GM19035 (cell line): ENCODE results near the gene TMEM167B.
A peak's percentile ranks its signal among the peaks of the same experiment; 100 is the strongest.
"Not testable (repeated sequence)": the region's sequence is repeated elsewhere in the genome, so short reads cannot be mapped to it uniquely, and the experiment has no call there.

Experiments
- ATAC-seq: cut with Tn5 transposase; IDR thresholded peaks from one replicate; pipeline ENCODE4 v1.9.1; 2021; ENCODE audit not compliant: unreplicated experiment

Gene TMEM167B

DNA sequence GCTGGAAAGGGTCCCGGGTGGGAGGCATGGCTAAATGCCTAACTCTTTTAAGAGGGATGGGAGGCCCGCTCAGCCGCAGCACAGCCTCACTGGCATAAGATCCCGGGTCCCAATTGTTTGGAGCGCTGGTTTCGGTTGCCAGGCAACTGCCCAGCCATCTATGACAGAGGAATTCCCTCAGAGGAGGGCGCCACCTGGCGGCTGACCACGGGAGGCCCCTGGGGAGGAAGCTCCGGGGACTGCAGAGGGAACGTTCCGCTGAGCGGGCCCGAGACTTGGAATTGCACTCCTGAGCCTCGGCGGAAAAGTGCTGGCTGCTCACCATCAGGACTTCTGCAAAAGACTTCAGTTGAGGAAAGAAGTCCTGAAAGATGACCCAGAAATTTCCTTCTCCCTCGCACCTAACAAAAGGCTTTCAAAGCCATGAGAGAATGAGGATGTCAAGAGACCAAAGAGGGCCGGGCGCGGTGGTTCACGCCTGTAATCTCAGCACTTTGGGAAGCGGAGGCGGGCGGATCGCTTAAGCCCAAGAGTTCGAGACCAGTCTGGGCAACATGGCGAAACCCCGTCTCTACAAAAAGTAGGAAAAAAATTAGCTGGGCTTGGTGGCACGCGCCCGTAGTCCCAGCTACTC lies 22.2 kb downstream of the TMEM167B start:
- ATAC-seq: peak; percentile 71

DNA sequence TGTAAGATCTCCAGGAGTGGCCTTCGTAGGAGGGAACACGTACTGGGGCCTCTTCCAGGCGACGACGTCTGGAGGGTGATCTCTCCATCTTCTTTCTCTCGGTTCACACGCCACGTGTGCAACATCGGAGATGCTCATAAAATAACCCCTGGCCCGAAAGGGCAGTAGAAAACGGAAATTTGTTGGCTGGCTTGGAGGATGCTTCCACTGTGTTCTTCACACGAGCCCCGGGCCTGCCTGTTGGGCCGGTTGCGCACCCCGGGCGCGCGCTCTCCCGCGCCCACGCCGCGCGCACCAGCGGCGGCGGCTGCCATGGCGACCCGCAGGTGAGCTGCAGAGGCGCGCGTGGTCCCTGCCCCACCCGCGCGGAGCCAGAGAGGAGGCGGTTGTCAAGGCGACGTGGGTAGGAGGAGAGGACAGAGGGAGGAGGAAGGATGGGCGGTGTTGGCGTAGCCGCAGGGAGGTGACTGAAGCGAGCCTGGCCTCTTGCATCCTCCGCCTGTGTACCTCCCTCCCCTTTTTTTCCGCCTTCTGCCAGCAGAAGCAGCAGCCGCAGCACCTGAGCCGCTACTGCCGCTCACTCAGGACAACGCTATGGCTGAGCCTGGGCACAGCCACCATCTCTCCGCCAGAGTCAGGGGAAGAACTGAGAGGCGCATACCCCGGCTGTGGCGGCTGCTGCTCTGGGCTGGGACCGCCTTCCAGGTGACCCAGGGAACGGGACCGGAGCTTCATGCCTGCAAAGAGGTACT lies 23.2 kb downstream of the TMEM167B start, which contains the start of gene ELAPOR1:
Gene ELAPOR1 (plus strand): TSS at position 526 of the 752 bp plus-strand sequence. CDS start 69 bp downstream, at position 595.
- peak; percentile 50 for ATAC-seq

DNA sequence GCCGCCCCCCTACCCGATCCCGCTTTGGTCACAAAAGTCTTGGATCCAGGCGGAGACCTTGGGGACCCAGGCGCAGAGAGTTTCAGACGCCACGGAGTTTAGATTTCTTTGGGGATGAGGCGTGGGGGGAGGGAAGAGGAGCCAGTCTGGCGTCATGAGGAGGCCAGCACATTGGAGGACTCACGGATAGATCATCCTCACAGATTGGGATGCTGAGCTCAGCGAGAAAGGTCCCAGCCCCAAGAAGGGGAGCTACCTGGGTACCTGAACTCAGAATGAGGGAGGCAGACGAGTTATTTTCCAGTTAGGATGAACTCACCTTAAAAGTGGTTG lies 23.7 kb downstream of the TMEM167B start:
- no peak for ATAC-seq

DNA sequence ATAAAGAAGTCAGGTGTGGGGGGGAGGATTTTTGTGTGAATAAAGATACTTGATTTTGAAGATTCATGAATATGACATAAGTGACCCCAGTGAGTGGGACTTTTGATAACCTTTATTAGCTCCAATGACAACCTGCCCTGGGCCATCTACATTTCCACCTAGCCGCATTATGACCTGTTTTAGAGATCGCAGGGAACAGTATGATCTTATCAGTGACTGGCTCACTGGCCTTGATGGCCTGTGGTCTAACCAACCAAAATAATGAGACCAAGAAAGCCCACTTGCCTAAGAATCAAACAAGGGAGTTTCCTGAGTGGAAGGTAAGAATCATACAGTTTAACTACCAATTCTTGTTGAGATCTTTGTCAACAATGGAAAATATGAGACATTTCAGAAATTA lies 25.1 kb downstream of the TMEM167B start:
- no peak for ATAC-seq

DNA sequence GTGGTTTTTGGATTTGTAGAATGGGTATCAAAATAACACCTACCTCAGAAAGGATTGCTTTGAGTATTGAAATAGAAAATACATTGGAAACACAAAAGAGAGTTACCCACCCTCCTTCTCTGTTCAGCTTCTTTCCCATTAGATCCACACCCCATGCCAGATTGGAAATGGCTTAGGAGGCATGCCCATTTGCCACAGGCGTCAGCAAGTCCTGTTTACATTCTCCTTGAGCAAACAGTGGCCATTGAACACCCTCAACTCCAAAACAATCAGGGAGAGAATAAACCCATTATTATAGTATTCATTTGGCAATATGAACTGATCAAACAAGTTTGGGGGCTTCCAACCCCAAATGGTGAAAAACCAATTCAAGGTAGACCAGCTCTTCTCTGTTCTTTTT lies 25.7 kb downstream of the TMEM167B start:
- no peak for ATAC-seq

DNA sequence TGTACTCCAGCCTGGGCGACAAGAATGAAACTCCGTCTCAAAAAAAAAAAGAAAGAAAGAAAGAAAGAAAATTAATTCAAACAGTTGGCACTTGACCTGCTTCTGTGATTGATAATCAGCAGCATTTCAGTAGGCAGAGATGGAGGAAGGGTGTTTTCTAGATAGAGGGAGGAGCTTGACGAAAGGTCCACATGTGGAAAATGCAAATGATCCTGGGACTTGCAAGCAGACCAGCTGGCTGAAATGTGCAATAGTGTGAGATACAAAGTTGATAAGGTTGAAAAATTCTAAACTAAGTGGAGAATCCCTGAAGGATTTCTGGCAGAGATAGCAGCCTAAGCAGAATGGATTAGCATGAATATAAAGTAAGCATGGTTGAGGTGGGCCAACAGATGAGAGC lies 27.5 kb downstream of the TMEM167B start:
- ATAC-seq: no peak

DNA sequence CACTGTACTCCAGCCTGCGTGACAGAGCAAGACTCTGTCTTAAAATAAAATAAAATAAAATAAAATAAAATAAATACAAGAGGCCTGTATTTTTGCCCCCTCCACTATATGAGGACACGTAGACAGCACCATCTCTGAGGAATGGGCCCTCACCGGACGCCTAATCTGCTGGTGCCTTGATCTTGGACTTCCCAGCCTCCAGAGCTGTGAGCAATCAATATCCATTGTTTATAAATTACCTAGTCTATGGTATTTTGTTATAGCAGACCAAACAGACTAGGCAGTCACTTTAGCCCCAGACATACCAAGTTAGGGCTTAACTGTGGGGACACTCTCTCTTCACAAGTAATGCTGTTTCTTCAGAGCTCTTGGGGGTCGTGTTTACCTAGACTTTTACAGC lies 29.8 kb downstream of the TMEM167B start:
- no peak for ATAC-seq

DNA sequence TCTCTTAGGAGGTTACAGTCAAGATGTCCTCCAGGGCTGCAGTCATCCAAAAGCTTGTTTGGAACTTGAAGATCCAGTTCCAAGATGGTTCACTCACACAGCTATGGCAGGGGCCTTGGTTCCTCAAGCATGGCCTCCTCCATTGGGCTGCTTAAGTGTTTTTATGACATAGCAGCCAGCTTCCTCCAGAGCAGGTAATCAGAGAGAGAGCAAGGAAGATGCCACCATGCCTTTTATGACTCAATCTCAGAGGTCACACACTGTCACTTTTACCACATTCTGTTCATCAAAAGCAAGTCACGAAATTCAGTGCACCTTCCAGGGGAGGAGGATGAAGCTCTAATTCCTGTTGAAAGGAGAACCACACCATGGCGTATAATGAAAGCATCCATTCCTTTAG lies 40.5 kb downstream of the TMEM167B start:
- no peak for ATAC-seq

DNA sequence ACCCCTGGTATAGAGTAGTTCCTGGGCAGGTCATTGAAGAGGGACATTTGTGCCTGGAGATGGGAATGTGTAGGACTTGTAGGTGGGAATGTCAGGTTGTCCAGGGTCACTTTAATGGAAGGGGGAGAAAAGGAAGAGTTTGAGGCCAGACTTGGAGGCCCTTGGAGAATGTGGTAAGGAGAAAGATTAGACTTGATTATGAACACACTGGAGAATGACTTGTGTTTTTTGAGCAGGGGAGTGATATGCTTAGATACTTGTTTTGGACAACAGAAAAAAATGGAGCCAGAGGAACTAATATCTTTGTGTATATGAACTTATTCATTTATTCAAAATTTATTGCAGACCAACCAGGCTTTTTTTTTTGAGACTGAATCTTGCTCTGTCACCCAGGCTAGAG lies 41.2 kb downstream of the TMEM167B start:
- ATAC-seq: no peak

DNA sequence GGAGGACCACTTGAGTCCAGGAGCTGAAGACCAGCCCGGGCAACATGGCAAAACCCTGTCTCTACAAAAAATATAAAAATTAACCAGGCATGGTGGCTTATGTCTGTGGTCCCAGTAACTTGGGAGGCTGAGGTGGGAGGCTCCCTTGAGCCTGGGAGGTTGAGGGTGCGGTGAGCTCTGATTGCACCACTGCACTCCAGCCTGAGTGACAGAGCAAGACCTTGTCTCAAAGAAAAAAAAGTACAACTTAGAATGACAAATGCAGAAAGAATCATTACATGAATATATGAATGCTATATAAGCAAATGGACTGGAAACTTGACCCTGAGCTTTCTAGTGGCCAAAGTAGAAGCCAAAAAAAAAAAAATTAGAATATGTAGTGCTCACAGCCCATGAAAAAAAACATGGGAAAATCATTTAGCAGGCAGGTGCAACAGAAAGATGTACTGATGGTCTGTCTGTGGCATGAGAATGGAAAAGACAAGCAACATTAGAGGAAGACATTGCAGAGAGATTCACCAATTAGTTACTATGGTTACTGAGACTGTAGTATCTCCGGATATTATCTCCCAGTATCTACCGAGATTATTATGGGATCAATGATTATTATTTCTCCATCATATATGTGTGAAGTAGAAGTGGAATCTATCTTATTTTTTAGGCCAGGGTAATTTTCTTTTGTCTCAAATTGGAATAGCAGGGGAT lies 42.6 kb downstream of the TMEM167B start:
- ATAC-seq: no peak

DNA sequence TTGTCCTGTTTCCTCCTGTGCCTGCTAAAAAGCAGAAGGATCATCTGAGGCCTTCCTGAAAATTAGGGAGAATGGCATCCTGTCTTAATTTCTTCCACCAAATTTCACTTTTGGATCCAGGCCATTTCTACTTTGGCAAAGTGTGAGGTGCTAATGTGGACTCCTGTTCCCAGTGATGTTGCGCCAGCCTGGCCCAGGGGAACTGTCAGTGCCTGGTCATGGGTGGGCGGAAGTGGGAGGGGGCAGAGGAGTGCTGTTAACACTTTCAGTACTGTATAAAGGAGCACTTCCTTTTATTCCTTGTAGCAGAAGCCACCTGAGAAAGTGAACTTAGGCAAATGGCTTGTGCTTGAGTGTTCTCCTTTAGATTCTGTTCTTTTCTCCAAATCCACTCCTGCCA lies 43.3 kb downstream of the TMEM167B start:
- no peak for ATAC-seq

DNA sequence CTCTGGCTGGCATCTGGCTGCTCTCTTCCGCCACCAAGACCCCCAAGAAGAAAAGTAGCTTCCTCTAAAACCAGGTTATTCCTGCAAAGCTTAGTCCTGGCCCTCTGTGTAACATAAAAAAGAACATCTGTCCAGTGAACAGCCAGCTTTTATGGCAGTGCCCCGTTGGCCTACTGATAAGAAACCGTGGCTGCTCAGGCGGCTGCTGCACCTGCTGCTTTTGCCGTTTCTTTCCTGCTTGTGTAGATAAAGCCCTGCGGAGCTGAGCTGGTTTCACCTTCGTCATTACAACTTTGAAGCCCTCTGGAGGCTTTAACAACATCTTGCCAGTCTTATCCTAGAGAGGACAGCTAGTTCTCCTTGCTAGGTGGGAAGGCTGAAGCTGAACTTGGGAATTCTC lies 43.9 kb downstream of the TMEM167B start:
- no peak for ATAC-seq

DNA sequence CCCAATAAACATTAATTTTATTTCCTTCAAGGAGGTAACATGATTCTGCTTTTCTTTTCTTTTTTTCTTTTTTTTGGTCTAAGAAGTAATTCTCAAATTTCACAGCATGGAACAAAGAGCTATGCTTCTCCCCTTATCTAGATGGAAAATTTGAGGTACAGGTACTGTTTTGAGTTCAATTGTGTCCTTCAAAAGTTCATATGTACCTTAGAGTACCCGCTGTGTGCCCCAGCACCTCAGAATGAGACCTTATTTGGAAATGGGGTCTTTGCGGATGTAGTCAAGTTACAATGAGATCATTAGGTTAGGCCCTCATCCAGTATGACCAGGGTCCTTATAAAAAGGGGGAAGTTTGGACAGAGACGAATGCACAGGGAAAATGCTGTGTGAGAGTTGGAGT lies 45.4 kb downstream of the TMEM167B start:
- no peak for ATAC-seq

DNA sequence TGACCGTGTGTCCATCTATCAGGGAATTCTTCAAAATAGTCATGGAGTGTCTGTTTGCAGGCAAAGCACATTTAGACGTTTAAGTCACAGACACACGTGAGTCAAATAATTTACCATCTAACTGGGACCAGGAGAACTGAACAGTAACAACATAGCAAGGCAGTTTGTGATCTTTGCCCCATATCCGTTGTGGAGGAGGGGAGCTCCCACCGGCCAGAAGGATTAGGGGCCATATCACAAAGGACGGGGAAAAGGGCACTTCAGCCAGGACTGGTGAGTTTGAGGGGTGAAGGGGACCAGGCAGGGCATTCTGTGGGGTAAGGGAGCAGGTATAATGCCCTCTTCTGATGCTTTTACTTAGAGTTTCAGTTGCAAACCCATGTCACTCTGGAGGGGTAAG lies 46.2 kb downstream of the TMEM167B start:
- ATAC-seq: no peak

DNA sequence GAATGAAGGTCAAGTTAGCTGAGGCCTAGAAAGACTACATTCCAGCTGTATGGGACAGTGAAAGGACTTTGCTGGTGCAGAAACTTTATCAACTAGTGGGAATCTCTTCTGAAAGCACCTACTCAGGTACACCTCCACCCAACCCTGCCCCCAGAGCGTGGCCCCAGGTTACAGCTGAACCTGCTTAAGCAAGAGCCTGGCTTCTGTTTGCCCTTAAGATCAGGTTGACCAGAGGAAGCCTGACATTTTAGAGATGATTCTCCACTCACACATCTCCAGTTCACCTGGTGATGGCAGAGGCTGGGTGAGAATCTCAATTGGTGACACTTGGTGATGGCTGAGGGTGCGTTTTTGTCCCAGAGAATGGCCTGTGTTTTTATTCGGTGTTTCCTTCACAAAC lies 47.4 kb downstream of the TMEM167B start:
- no peak for ATAC-seq

DNA sequence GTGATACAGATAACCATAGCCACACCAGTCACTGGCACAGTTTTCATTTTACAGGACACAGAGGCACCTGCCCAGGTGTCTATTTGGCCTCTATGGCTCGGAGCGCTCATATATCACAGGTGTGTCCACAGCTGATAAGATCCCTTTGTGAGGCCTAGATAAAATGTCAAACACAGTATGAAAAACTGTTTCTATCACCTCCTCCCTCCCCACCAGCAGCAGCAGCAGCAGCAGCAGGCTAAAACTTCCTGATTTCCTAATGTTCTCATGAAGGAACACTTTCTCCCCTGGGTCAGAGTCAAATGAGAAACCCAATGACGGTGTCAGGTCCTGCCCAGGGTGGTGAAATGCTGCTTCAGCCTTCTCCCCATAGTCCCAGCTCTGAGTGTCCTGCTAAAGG lies 47.8 kb downstream of the TMEM167B start:
- no peak for ATAC-seq

DNA sequence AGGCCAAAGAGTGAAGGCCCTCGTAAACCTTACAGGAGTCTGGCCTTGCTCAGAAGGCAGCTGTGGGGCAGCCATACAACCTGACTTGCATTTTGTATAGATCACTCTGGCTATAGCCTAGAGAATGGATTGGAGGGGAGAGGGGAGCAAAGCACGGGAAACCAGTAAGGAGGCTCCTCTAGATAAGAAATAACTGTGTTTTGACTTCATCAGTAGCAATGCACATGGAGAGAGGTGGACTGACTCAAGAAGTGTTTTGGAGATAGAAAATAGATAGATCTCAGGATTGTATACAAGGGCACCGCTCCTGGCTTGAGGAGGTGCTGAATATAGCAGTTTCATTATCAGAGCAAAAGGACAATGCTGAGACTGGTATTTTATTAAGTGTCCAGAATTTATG lies 49.8 kb downstream of the TMEM167B start:
- ATAC-seq: no peak

DNA sequence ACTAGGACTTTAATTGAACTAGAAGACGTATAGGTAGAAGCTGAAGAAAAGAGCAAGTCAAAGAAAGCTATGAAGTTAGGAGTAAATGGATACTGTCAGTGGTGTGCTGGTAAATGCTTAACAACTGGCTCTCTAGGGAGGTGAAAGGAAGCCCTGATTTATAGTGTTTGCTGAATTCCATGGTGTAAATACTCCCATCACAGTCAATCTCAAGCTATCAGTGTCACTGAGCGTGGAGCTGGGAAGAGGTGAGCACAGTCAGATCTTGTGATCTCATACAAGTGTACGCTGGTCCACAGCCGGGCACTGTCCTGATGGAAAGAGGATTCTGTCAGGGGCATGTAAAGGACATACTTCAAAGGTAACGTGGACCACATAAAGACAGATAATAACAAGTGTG lies 51.7 kb downstream of the TMEM167B start:
- no peak for ATAC-seq

DNA sequence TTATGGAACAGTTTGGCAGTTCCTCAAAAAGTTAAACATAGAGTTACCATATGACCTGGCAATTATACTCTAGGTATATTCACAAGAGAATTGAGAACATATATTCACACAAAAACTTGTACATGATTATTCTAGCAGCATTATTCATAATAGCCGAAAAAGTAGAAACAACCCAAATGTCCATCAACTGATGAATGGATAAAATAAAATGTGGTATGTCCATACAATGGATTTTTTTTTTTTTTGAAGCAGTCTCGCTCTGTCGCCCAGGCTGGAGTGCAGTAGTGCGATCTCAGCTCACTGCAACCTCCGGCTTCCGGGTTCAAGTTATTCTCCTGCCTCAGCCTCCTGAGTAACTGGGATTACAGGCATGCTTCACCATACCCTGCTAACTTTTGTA lies 52.2 kb downstream of the TMEM167B start:
- not testable (repeated sequence) for ATAC-seq
